Esophagus squamous epithelium (tissue), 4 donors: ENCODE data around the gene ZGLP1.

Experiments
- CTCF ChIP-seq, 6 experiments: fragments of 450-650 bp in 4 of 6; fragments of 200-600 bp in 2 of 6; sonication (generic) in 2 of 6; IDR thresholded peaks; one replicate each; pipeline ENCODE4 v1.5.1; 2016 to 2019; ENCODE audit warnings: antibody characterized with exemption in 6 of 6, mild to moderate bottlenecking in 4 of 6, moderate library complexity in 4 of 6
- POLR2A ChIP-seq, 4 donors: fragments of 450-650 bp; IDR thresholded peaks; one replicate each; pipeline ENCODE4 v1.6.1; 2017; ENCODE audit warnings: antibody characterized with exemption in 4 of 4, mild to moderate bottlenecking in 4 of 4, moderate library complexity in 3 of 4

- TF ChIP-seq CTCF (IDR thresholded peaks at IDR 0.05) (no peak), POLR2A (IDR thresholded peaks at IDR 0.05) (no peak)
Measured at GRCh38 chr19:10343495-10343894, 33.9 kb upstream of the ZGLP1 start.
